ENCODE measurements around the gene SLX9. TPM values are rescaled to one million over a fixed set of nuclear protein-coding genes. Genes with fewer than 3 reads are reported as not detected.

SLX9 gene
- total RNA-seq: 10 to 100 TPM; 25.3 to 63.9 TPM

DNA sequence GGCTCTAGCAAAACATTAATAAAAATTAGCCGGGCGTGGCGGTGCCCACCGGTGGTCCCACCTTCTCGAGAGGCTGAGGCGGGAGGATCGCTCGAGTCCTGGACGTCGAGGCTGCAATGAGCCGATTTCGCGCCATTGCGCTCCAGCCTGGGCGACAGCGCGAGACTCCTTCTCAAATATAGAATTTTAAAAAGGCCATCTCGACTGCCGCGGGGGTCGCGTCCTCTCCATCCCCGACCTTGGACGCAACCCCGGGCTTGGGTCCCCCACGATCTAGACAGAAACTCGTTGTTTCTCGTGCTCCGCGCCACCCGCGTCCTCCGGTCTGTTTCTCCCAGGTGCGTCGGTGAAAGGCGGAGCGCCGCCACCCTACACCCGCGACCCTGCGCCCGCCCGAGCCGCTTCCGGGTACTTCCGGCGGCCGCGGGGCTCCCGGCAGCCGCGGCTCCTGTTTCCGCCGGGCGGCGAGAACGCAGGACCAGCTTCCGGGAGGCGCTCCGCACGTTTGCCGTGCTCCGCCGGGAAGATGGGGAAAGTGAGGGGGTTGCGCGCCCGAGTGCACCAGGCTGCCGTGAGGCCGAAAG, at the start of gene SLX9:
Gene SLX9 (plus strand): TSS at position 498 of the 584 bp plus-strand sequence. CDS start 29 bp downstream, at position 527.
- Mint-ChIP-seq H3K36me3 (peaks cover 15 to 22% of the 10 kb centered on the region in 2 donors), H3K9me3 (no peaks in the 10 kb centered on the region), H3K27ac (peak within 1 kb of the TSS; percentile 89 to 90)
- ATAC-seq (peak; percentile 93 to 97), DNase-seq (ENCODE audit: low spot score in 2 of 2) (peak; percentile 76 to 90)

- peaks cover 0 to 24% of the 10 kb centered on the region in 2 donors for H3K36me3 Mint-ChIP-seq
- H3K9me3 Mint-ChIP-seq: no peaks in the 10 kb centered on the region
- DNase-seq (ENCODE audit: low spot score in 2 of 2) (no peak), ATAC-seq (no peak)
- H3K27ac Mint-ChIP-seq: no peak overlapping the region
Measured at GRCh38 chr21:44890338-44890931, 49.4 kb upstream of the SLX9 start.

GRCh38 chr21:44890961-44891541, 48.8 kb upstream of the SLX9 start:
- H3K9me3 Mint-ChIP-seq: no peaks in the 10 kb centered on the region

DNA sequence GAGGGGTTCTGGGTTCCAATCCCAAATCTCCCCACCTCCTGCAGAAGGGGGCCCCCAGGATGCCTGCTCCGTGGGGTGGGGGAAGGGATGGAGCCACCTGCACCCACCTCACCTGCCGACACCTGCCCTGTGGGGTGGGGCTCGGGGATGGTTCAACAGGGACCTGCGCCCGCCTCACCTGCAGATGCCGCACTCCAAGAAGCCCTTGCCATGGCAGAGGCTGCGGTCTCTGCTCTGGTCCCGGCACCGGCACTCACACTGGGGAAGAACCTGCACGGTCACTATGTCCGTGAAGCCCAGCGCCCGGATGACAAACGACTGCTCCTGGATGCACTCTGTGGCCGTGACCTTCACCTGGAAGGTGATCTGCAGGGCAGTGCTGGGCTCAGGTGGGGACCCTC, 48.2 kb upstream of the SLX9 start:
- no peak for DNase-seq (ENCODE audit: low spot score in 2 of 2)
- no peak overlapping the region for H3K27ac Mint-ChIP-seq
- ATAC-seq: no peak
- peaks cover 0 to 12% of the 10 kb centered on the region in 2 donors for H3K36me3 Mint-ChIP-seq
- H3K9me3 Mint-ChIP-seq: no peaks in the 10 kb centered on the region

More at GRCh38 chr21:44890961-44891541, 48.8 kb upstream of the SLX9 start:
- DNase-seq (ENCODE audit: low spot score in 2 of 2): no peak
- no peak for ATAC-seq
- peaks cover 0 to 17% of the 10 kb centered on the region in 2 donors for H3K36me3 Mint-ChIP-seq
- H3K27ac Mint-ChIP-seq: peak overlapping the region in 1 of 2 donors; percentile 60

DNA sequence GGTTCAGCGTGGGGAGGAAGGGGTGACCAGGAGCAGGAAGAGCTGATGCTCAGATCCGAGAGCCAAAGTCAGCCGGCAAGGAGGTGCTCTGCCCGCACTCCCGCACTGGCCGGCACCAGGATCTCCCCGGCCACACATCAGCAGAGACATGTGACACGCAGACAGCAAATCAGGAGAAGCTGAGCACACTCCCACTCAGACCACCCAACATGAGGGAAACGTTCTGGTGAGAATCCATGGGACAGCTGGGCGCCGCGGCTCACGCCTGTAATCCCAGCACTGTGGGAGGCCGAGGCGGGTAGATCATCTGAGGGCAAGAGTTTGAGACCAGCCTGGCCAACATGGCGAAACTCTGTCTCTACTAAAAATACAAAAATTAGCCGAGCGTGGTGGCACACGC, 47.7 kb upstream of the SLX9 start:
- Mint-ChIP-seq H3K27ac (peak overlapping the region; percentile 39 to 44), H3K36me3 (peaks cover 0 to 7% of the 10 kb centered on the region in 2 donors), H3K9me3 (no peaks in the 10 kb centered on the region)
- DNase-seq (ENCODE audit: low spot score in 2 of 2) (no peak), ATAC-seq (no peak)

DNA sequence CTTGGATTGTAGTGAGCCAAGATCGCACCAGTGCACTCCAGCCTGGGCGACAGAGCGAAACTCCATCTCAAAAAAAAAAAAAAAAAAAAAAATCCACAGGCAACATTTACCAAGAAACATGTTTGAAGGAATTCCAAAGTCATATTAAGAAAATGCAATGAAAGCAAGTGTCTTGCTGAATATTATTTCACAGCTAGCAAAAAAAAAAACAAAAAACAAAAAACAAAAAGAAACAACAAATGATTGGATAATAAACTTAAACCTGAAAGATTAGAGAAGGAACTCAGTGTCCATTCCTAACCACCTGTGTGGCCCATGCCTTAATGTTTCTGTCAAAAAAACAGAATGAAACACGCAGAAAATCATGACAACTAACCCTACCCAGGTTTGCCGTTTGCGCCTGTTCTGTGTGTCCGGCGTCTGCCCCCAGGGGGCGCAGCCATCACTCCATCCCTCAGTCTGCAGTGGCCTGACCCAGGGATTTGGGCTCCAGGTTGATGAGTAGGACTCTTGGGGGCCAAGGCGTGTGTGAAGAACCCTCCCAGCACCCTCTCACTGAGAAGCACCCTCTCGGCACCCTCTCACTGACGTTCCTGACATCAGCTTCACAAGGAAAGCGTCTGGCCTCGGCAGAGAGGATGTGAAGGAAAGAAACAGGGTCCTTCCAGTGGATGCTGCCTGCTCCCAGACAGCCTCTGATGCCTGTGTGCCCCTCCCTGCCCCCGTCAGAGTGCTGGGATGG, 47.1 kb upstream of the SLX9 start:
- Mint-ChIP-seq H3K36me3 (peaks cover 0 to under 1% of the 10 kb centered on the region in 2 donors), H3K27ac (peak overlapping the region; percentile 39 to 44)

GRCh38 chr21:44893278-44893556, 46.6 kb upstream of the SLX9 start:
- peak overlapping the region; percentile 11 to 39 for H3K27ac Mint-ChIP-seq
- ATAC-seq (peak in 1 of 2 donors; percentile 19), DNase-seq (ENCODE audit: low spot score in 2 of 2) (no peak)
- H3K9me3 Mint-ChIP-seq: no peaks in the 10 kb centered on the region
- peaks cover under 1% of the 10 kb centered on the region in 2 donors for H3K36me3 Mint-ChIP-seq

More for the DNA sequence above, 47.1 kb upstream of the SLX9 start:
- ATAC-seq (peak; percentile 74 to 88), DNase-seq (ENCODE audit: low spot score in 2 of 2) (peak; percentile 79 to 83)
- no peaks in the 10 kb centered on the region for H3K9me3 Mint-ChIP-seq

DNA sequence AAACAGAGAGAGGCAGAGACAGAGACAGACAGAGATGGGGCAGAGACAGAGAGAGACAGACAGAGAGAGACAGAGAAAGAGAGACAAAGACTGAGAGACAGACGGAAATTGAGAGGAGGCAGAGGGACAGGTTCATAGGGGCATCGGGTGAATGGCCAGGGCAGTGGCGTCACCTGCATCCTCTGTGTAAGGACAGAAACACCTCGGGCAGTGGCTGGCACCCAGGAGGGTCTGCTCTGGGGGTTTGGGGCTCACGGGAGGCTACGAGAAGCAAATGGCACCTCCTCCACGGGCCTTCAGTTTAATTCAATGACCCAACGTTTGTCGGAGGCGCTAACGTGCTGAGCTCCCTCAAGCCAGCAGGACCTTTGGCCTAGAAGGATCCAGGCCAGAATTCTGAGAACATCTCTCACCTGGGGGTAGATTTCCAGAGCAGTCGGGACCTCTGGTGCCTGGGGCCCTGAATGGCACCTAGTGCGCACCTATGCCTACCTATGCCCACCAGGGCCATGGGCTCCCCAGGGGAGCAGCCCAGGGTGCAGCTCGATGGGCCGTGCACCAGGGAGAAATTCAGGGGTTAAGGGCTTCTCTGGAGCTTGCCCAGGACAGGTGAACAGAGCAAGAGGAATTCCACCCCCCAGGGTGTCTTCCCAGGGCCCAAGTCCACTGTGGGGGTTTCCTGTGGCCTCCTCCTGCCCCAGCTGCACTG, 45.7 kb upstream of the SLX9 start:
- DNase-seq (ENCODE audit: low spot score in 2 of 2) (no peak), ATAC-seq (no peak)
- peaks cover 4% of the 10 kb centered on the region in 2 donors for H3K36me3 Mint-ChIP-seq
- H3K9me3 Mint-ChIP-seq: no peaks in the 10 kb centered on the region
- H3K27ac Mint-ChIP-seq: peak overlapping the region; percentile 3 to 11

- DNase-seq (ENCODE audit: low spot score in 2 of 2) (no peak), ATAC-seq (no peak)
- Mint-ChIP-seq H3K36me3 (peaks cover 4% of the 10 kb centered on the region in 2 donors), H3K9me3 (no peaks in the 10 kb centered on the region), H3K27ac (peak overlapping the region; percentile 3 to 77)
Measured at GRCh38 chr21:44894687-44895302, 45.0 kb upstream of the SLX9 start.

DNA sequence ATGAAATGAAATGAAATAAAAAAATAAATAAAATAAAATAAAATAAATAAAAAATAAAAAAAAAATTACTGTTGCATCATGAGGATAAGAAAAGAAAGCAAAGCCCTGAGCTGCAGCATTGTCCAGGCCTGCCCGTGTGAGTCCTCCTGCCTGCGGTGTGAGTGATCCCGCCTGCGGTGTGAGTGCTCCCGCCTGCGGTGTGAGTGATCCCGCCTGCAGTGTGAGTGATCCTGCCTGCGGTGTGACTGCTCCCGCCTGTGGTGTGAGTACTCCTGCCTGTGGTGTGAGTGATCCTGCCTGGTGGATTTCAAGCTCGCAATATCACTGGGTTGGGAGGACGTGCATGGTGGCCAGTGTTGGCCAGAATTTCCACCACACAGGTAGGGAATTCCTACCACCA, 44.0 kb upstream of the SLX9 start:
- Mint-ChIP-seq H3K27ac (peak overlapping the region in 1 of 2 donors; percentile 79), H3K9me3 (no peaks in the 10 kb centered on the region), H3K36me3 (peaks cover 4 to 12% of the 10 kb centered on the region in 2 donors)
- DNase-seq (ENCODE audit: low spot score in 2 of 2) (no peak), ATAC-seq (no peak)

GRCh38 chr21:44896561-44897286, 43.1 kb upstream of the SLX9 start:
- ATAC-seq (no peak), DNase-seq (ENCODE audit: low spot score in 2 of 2) (no peak)
- Mint-ChIP-seq H3K27ac (peak overlapping the region in 1 of 2 donors; percentile 44), H3K9me3 (no peaks in the 10 kb centered on the region), H3K36me3 (peaks cover 7 to 12% of the 10 kb centered on the region in 2 donors)

GRCh38 chr21:44897326-44898010, 42.4 kb upstream of the SLX9 start:
- ATAC-seq (peak in 1 of 2 donors; percentile 16), DNase-seq (ENCODE audit: low spot score in 2 of 2) (no peak)
- Mint-ChIP-seq H3K9me3 (no peaks in the 10 kb centered on the region), H3K36me3 (peaks cover 15 to 20% of the 10 kb centered on the region in 2 donors), H3K27ac (peak overlapping the region in 1 of 2 donors; percentile 25)

- Mint-ChIP-seq H3K9me3 (peaks cover 0 to 4% of the 10 kb centered on the region in 2 donors), H3K36me3 (peaks cover 21 to 26% of the 10 kb centered on the region in 2 donors), H3K27ac (peak overlapping the region; percentile 25 to 50)
- no peak for ATAC-seq
- DNase-seq (ENCODE audit: low spot score in 2 of 2): no peak
Measured at GRCh38 chr21:44898011-44898488, 41.8 kb upstream of the SLX9 start.

DNA sequence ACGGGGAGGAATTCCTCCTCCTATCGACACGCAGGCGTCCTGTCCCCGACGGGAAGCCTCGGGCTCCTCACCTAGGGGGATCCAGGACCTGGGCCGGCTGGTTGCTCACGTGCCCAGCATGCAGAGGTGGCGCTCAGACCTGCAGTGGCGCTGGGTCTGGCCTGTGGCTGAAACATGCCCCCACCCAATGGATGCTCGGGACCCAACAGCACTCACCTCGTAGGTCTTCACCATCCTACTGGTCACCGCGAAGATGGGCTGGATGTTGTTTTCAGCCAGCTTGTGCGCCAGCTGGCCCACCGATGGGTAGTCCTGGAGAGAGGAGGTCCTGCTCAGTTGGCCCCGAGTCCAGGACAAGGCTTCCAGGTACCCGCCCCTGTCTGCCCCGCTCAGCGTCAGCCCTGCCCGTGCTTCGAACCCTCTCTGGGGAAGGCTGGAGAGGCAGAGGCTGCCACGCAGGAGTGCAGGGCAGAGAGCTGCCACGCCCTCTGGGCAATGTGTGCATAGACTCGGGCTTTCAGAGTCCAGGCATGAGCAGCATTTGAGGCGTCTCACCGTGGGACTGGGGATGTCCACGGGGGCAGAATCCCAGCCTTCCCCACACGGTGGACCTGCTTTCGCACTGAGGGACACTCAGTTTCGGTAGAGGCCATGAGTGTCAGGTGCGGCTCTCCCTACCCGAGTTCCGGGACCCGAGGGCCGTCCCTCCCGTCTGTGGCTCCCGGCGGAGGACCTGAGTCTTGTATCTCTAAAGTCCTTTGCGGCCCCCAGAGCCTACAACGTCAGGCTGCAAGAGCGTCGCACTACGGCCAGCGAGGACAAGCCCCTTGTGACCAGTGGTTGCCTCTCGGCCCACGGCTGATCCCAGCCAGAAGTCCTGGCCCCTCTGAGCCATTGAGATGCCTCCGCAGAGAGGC, 40.7 kb upstream of the SLX9 start:
- H3K9me3 Mint-ChIP-seq: peaks cover 0 to 5% of the 10 kb centered on the region in 2 donors
- peaks cover 28 to 29% of the 10 kb centered on the region in 2 donors for H3K36me3 Mint-ChIP-seq
- DNase-seq (ENCODE audit: low spot score in 2 of 2) (no peak), ATAC-seq (no peak)
- H3K27ac Mint-ChIP-seq: no peak overlapping the region
